CD4-positive, alpha-beta T cell (primary cell): Measurements from ENCODE around the gene BMAL2. TPM values are rescaled to one million over a fixed set of nuclear protein-coding genes. Genes with fewer than 3 reads are reported as not detected.

Experiments used
- ATAC-seq: fragments of 200-7000 bp; cut with Tn5 transposase; one replicate; pipeline ENCODE4 v1.10.0; 2022; ENCODE audit warnings: mild to moderate bottlenecking; ENCODE audit not compliant: poor library complexity
- CTCF ChIA-PET: fragments of 350-600 bp; sonication (Branson Sonifier 250); formaldehyde crosslinking; loops from one replicate; lab custom pipeline; 2021; ENCODE audit warnings: antibody characterized with exemption, inconsistent platforms; lab: Charles Lee
- POLR2A ChIA-PET: fragments of 350-600 bp; sonication (Branson Sonifier 250); formaldehyde crosslinking; loops from one replicate; lab custom pipeline; 2021; ENCODE audit warnings: antibody characterized with exemption, inconsistent platforms; lab: Charles Lee
- DNase-seq, 14 experiments: peaks; one replicate each; pipeline ENCODE4 v3.0.0-alpha.2; 2013 to 2020; ENCODE audit warnings: mixed read lengths in 2 of 14
- H3K27ac ChIP-seq, 2 donors: one replicate each; pipeline versions ENCODE4 v1.5.1 to v1.7.0; 2013; ENCODE audit warnings: low read length in 2 of 2, low read depth in 1 of 2, mild to moderate bottlenecking in 1 of 2
- H3K27me3 ChIP-seq, 2 experiments: 1 replicate in 1 of 2; 2 replicates in 1 of 2; pipeline versions ENCODE4 v1.6.1 to v1.7.0; 2013; ENCODE audit warnings: low read length in 2 of 2, control low read depth in 1 of 2, mild to moderate bottlenecking in 1 of 2, moderate library complexity in 1 of 2; ENCODE audit not compliant: insufficient read depth in 2 of 2, control insufficient read depth in 1 of 2
- H3K36me3 ChIP-seq: one replicate; pipeline ENCODE4 v1.6.1; 2013; ENCODE audit warnings: low read length, control low read depth; ENCODE audit not compliant: insufficient read depth
- H3K4me1 ChIP-seq: one replicate; pipeline ENCODE4 v1.6.1; 2013; ENCODE audit warnings: low read length, control low read depth; ENCODE audit not compliant: insufficient read depth
- H3K4me3 ChIP-seq: one replicate; pipeline ENCODE4 v1.5.1; 2013; ENCODE audit warnings: mild to moderate bottlenecking, low read length, moderate library complexity
- H3K9me3 ChIP-seq, 2 experiments: 1 replicate in 1 of 2; 2 replicates in 1 of 2; pipeline versions ENCODE4 v1.6.1 to v1.7.0; 2013; ENCODE audit warnings: low read length in 2 of 2, mild to moderate bottlenecking in 2 of 2, control low read depth in 1 of 2, moderate library complexity in 1 of 2; ENCODE audit not compliant: control insufficient read depth in 1 of 2, insufficient read depth in 1 of 2
- H3K27ac Mint-ChIP-seq: one replicate; pipeline ENCODE4 v1.8.0; 2020; ENCODE audit warnings: mixed read lengths
- H3K27me3 Mint-ChIP-seq: one replicate; pipeline ENCODE4 v1.8.0; 2021; ENCODE audit warnings: mixed read lengths
- H3K36me3 Mint-ChIP-seq: one replicate; pipeline ENCODE4 v1.8.0; 2021; ENCODE audit warnings: low read depth, mixed read lengths
- H3K4me1 Mint-ChIP-seq: one replicate; pipeline ENCODE4 v1.8.0; 2021; ENCODE audit warnings: low read depth, mixed read lengths
- H3K4me3 Mint-ChIP-seq: one replicate; pipeline ENCODE4 v1.8.0; 2020; ENCODE audit warnings: mild to moderate bottlenecking, mixed read lengths
- H3K9me3 Mint-ChIP-seq: one replicate; pipeline ENCODE4 v1.8.0; 2020; ENCODE audit warnings: mixed read lengths
- intact Hi-C, 2 experiments: fragments of 100-400 bp; cut with DNase I in 1 of 2; cut with micrococcal nuclease in 1 of 2; formaldehyde crosslinking; loops; one replicate each; pipeline versions ENCODE4 v1.15.1 to v1.9.0; 2023 to 2025; cut with DNase I, micrococcal nuclease
- polyA plus RNA-seq, 2 donors: library from polyadenylated mRNA; unstranded; fragments of 120-200 nt; gene quantifications; one replicate each; pipeline ENCODE4 v1.2.1, GENCODE V29; 2013
- total RNA-seq, 174 experiments: library from RNA in 2 of 174; stranded (reverse) in 2 of 174; gene quantifications; one replicate each; pipeline ENCODE4 v1.2.3 and lab custom pipeline; 2021 to 2026
- TF ChIP-seq, protein P1 (sequence below): fragments of 200-600 bp; IDR thresholded peaks from one replicate; pipeline ENCODE4 v1.8.0; 2022; ENCODE audit warnings: antibody characterized with exemption, mild to moderate bottlenecking

The BMAL2 gene, protein sequence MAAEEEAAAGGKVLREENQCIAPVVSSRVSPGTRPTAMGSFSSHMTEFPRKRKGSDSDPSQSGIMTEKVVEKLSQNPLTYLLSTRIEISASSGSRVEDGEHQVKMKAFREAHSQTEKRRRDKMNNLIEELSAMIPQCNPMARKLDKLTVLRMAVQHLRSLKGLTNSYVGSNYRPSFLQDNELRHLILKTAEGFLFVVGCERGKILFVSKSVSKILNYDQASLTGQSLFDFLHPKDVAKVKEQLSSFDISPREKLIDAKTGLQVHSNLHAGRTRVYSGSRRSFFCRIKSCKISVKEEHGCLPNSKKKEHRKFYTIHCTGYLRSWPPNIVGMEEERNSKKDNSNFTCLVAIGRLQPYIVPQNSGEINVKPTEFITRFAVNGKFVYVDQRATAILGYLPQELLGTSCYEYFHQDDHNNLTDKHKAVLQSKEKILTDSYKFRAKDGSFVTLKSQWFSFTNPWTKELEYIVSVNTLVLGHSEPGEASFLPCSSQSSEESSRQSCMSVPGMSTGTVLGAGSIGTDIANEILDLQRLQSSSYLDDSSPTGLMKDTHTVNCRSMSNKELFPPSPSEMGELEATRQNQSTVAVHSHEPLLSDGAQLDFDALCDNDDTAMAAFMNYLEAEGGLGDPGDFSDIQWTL
- under 1 TPM; 0.16 to 0.17 TPM for total RNA-seq
- 0.63 TPM for polyA plus RNA-seq (2013, experiment 1 of 2)
- 0.76 TPM for polyA plus RNA-seq (2013, experiment 2 of 2)
- total RNA-seq (lab: John Stamatoyannopoulos, UW) = 0.46 to 43.9 (median 3.0) reads per million in 172 experiments

DNA sequence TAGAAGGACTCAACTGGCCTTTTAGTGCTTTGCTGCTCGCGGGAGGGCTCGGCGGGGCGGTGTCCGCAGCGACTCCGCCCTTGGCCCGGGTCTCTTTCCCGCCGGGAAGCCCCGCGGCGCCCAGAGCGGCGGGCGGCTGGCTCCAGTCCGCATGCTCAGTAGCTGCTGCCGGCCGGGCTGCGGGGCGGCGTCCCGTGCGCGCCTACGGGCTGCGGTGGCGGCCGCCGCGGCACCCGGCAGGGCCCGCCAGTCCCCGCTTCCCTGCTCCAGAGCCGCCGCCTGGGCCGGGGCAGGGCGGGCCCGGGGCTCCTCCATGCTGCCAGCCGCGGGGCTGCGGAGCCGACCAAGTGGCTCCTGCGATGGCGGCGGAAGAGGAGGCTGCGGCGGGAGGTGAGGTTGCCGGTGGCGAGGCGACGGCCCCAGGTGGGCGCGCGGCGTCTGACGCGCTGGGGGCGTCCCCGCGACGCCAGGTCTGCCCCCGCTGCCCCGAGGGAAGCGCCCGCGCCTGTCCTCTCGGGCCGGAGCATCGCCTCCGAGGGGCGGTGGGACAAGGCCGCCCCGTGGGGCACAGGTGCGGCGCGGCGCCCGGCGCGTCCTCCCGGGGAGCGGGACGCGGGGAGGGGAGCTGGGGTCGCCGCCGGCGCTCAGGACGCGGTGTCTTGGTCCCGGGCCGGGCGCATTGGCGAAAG lies at the start of gene BMAL2:
Gene BMAL2, plus strand, starts transcription at position 123 of the 689 bp plus-strand sequence. Its CDS starts 237 bp downstream, at position 360.
- peak within 1 kb of the TSS; percentile 53 for H3K4me3 ChIP-seq

DNA sequence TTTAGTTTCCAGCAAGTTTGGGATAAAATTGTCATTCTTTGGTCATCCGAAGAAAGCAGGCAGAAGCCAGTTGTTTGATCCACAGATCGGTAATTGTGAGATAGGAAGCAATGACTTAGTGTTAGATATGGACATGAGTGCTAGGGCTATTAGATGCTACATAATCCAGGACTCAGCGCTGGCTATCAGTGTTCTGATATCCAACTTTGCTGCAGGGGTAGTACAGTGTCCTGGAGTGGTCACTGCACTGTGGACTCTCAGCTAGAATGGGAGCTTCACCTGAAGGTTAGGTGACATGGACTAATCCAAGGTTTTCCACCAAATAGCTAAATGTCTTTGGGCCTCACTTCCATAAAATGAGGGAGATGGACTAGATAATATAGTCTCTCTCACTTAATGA lies 48.6 kb upstream of the BMAL2 start:
- Mint-ChIP-seq H3K27me3 (no peaks in the 10 kb centered on the region), H3K36me3 (no peaks in the 10 kb centered on the region), H3K27ac (no peak overlapping the region), H3K4me3 (no peak overlapping the region), H3K4me1 (peaks cover 54% of the 10 kb centered on the region), H3K9me3 (no peaks in the 10 kb centered on the region)
- H3K27me3 ChIP-seq = no peaks in the 10 kb centered on the region
- no peaks in the 10 kb centered on the region for H3K9me3 ChIP-seq
- TF ChIP-seq, protein P1, sequence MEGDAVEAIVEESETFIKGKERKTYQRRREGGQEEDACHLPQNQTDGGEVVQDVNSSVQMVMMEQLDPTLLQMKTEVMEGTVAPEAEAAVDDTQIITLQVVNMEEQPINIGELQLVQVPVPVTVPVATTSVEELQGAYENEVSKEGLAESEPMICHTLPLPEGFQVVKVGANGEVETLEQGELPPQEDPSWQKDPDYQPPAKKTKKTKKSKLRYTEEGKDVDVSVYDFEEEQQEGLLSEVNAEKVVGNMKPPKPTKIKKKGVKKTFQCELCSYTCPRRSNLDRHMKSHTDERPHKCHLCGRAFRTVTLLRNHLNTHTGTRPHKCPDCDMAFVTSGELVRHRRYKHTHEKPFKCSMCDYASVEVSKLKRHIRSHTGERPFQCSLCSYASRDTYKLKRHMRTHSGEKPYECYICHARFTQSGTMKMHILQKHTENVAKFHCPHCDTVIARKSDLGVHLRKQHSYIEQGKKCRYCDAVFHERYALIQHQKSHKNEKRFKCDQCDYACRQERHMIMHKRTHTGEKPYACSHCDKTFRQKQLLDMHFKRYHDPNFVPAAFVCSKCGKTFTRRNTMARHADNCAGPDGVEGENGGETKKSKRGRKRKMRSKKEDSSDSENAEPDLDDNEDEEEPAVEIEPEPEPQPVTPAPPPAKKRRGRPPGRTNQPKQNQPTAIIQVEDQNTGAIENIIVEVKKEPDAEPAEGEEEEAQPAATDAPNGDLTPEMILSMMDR = no peak
- intact Hi-C loops = no loop called here
- H3K36me3 ChIP-seq = no peaks in the 10 kb centered on the region
- CTCF ChIA-PET = no interaction called here
- ATAC-seq (no peak), DNase-seq (no peak)
- no peak overlapping the region for H3K4me3 ChIP-seq
- no peaks in the 10 kb centered on the region for H3K4me1 ChIP-seq
- no peak overlapping the region for H3K27ac ChIP-seq
- POLR2A ChIA-PET = no interaction called here

More for the DNA sequence above, at the start of gene BMAL2:
- peaks cover 49% of the 10 kb centered on the region for H3K27me3 Mint-ChIP-seq
- POLR2A ChIA-PET = interaction anchor here (0.6 kb wide), 1 partner anchor 42 kb away, joined by 3 read pairs; no protein-coding TSS in a partner anchor
- DNase-seq = peak in 11 of 14 experiments; percentile 2 to 54 (median 7)
- intact Hi-C loops = no loop called here
- peaks cover 34 to 49% of the 10 kb centered on the region in 2 experiments for H3K27me3 ChIP-seq
- H3K36me3 ChIP-seq = no peaks in the 10 kb centered on the region
- peaks cover 0 to 5% of the 10 kb centered on the region in 2 experiments for H3K9me3 ChIP-seq
- no peaks in the 10 kb centered on the region for H3K9me3 Mint-ChIP-seq
- H3K27ac ChIP-seq = no peak within 1 kb of the TSS
- peaks cover 12% of the 10 kb centered on the region for H3K4me1 ChIP-seq
- CTCF ChIA-PET = no interaction called here
- no peak within 1 kb of the TSS for H3K27ac Mint-ChIP-seq
- ATAC-seq = peak; percentile 62
- peaks cover 13% of the 10 kb centered on the region for H3K4me1 Mint-ChIP-seq
- TF ChIP-seq, protein P1 = no peak
- no peaks in the 10 kb centered on the region for H3K36me3 Mint-ChIP-seq
- H3K4me3 Mint-ChIP-seq = peak within 1 kb of the TSS; percentile 88

DNA sequence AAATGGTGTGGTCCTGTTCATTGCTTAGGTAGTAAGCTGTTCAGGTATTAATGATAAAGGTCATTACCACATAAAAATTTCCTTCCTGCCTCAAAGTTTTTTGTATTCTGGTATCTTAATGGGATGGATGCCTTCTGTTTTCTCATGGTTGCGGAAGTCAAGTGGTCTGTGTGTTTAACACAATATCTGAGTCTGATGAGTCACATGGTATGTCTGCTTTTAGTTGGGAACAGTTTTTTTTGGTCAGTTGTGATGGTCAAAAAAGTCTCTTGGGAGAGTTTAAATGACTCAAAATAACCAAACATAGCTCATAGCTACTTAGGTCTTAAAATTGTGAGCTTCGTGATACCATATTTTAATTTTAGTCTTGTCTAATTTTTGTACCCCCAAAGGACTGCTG lies 47.9 kb upstream of the BMAL2 start:
- H3K27ac ChIP-seq = no peak overlapping the region

More for the DNA sequence above, 47.9 kb upstream of the BMAL2 start:
- Histone ChIP-seq H3K9me3 (no peaks in the 10 kb centered on the region), H3K36me3 (no peaks in the 10 kb centered on the region), H3K27me3 (no peaks in the 10 kb centered on the region), H3K4me3 (no peak overlapping the region), H3K4me1 (no peaks in the 10 kb centered on the region)
- H3K4me1 Mint-ChIP-seq = peaks cover 48% of the 10 kb centered on the region
- no peak overlapping the region for H3K27ac Mint-ChIP-seq
- no peaks in the 10 kb centered on the region for H3K27me3 Mint-ChIP-seq
- ChIA-PET CTCF (no interaction called here), POLR2A (no interaction called here)
- no peak overlapping the region for H3K4me3 Mint-ChIP-seq
- TF ChIP-seq, protein P1 = no peak
- intact Hi-C loops = no loop called here
- DNase-seq = no peak
- no peak for ATAC-seq
- H3K9me3 Mint-ChIP-seq = no peaks in the 10 kb centered on the region
- no peaks in the 10 kb centered on the region for H3K36me3 Mint-ChIP-seq
